GM12865 (cell line): ENCODE measurements around the gene C1QL4.

ENCODE experiments used
- DNase-seq: peaks from one replicate; pipeline ENCODE4 v3.0.0; 2010; ENCODE audit warnings: low read depth
- H3K4me3 ChIP-seq: 2 replicates; pipeline ENCODE4 v1.5.1; 2011; ENCODE audit warnings: mild to moderate bottlenecking, low read depth, low read length, control low read depth
- TF ChIP-seq, protein P1 (sequence below): IDR thresholded peaks from 2 replicates; pipeline ENCODE4 v1.5.1; 2011; ENCODE audit warnings: low read length, control low read depth, low read depth, inconsistent platforms; ENCODE audit not compliant: insufficient read depth; ENCODE audit errors: missing control alignments

C1QL4 gene

DNA sequence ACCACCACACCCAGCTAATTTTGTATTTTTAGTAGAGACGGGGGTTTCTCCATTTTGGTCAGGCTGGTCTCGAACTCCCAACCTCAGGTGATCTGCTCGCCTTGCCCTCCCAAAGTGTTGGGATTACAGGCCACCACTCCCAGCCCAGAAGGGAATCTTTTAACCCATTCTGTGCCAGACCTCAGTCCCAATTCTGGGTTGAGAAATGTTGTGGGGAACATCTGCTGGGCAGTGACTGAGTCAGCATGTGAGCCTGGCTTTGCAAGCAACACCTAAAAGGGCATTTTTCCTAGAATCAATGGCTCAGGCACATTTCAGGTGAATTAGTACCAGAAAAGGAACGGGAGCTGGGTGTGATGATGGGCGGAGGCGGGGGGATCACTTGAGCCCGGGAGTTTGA lies 22.7 kb upstream of the C1QL4 start:
- TF ChIP-seq, protein P1, sequence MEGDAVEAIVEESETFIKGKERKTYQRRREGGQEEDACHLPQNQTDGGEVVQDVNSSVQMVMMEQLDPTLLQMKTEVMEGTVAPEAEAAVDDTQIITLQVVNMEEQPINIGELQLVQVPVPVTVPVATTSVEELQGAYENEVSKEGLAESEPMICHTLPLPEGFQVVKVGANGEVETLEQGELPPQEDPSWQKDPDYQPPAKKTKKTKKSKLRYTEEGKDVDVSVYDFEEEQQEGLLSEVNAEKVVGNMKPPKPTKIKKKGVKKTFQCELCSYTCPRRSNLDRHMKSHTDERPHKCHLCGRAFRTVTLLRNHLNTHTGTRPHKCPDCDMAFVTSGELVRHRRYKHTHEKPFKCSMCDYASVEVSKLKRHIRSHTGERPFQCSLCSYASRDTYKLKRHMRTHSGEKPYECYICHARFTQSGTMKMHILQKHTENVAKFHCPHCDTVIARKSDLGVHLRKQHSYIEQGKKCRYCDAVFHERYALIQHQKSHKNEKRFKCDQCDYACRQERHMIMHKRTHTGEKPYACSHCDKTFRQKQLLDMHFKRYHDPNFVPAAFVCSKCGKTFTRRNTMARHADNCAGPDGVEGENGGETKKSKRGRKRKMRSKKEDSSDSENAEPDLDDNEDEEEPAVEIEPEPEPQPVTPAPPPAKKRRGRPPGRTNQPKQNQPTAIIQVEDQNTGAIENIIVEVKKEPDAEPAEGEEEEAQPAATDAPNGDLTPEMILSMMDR = no peak

GRCh38 chr12:49358483-49359141 lies 21.6 kb upstream of the C1QL4 start:
- TF ChIP-seq, protein P1 = peak; percentile 83
- DNase-seq = peak; percentile 89
- no peak overlapping the region for H3K4me3 ChIP-seq

More for the DNA sequence above, 22.7 kb upstream of the C1QL4 start:
- H3K4me3 ChIP-seq = no peak overlapping the region
- no peak for DNase-seq

- TF ChIP-seq, protein P1 = peak; percentile 24
- peak; percentile 53 for DNase-seq
- no peak overlapping the region for H3K4me3 ChIP-seq
Measured at GRCh38 chr12:49357103-49357678, 20.2 kb upstream of the C1QL4 start.

- TF ChIP-seq, protein P1 = no peak
- DNase-seq = no peak
- H3K4me3 ChIP-seq = no peak overlapping the region
Measured at GRCh38 chr12:49355913-49356312, 18.9 kb upstream of the C1QL4 start.

DNA sequence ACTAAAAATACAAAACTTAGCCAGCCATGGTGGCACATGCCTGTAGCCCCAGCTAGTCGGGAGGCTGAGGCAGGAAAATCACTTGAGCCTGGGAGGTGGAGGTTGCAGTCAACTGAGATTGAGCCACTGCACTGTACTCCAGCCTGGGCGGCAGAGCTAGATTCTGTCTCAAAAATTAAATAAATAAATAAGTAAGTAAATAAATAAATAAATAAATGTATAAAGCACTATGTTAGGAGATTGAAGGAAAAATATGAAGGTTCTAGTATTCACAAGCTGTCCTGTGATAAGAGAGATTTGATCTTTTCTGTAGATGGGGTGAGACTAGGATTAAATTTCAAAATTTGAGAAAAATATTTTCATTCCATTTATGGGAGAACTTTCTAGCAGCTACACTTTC lies 15.4 kb upstream of the C1QL4 start:
- DNase-seq = no peak
- no peak overlapping the region for H3K4me3 ChIP-seq
- TF ChIP-seq, protein P1 = no peak

DNA sequence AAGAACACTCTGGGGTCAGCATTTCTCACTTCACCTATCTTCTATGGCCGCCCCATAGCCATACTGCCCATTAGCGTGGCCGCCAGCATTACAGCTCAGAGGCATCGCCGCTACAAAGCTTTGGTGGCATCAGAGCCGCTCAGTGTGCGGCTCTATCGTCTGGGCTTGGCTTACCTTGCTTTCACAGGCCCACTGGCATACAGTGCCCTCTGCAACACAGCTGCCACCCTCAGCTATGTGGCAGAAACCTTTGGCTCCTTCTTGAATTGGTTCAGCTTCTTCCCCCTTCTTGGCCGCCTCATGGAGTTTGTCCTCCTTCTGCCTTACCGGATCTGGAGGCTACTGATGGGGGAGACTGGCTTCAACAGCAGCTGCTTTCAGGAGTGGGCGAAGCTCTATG lies 12.3 kb upstream of the C1QL4 start:
- H3K4me3 ChIP-seq = no peak overlapping the region
- DNase-seq = no peak
- TF ChIP-seq, protein P1 = no peak

GRCh38 chr12:49348781-49349180 lies 11.8 kb upstream of the C1QL4 start:
- DNase-seq = no peak
- H3K4me3 ChIP-seq = no peak overlapping the region

More at GRCh38 chr12:49348781-49349180, 11.8 kb upstream of the C1QL4 start:
- TF ChIP-seq, protein P1 = no peak
